Panc1 (cell line): Measurements from ENCODE around the gene FNDC11. TPM values are rescaled to one million over a fixed set of nuclear protein-coding genes. Genes with fewer than 3 reads are reported as not detected.

ENCODE experiments used
- ATAC-seq: fragments of 200-7000 bp; cut with Tn5 transposase; 2 replicates; pipeline ENCODE4 v1.9.1; 2020; ENCODE audit warnings: mild to moderate bottlenecking, moderate library complexity
- BruUV-seq: library from RNA; stranded (reverse); fragments of 400-500 nt; replicated peaks from 2 replicates; lab custom pipeline; 2021; lab: Mats Ljungman, UMichigan
- CTCF ChIA-PET: fragments of 300-600 bp; sonication (Branson Sonifier 250); formaldehyde crosslinking; loops from one replicate; lab custom pipeline; 2022; ENCODE audit warnings: antibody characterized with exemption; lab: Charles Lee
- POLR2A ChIA-PET: fragments of 300-600 bp; sonication (Branson Sonifier 250); formaldehyde crosslinking; loops from one replicate; lab custom pipeline; 2022; ENCODE audit warnings: antibody characterized with exemption; lab: Charles Lee
- DNase-seq: peaks from one replicate; pipeline ENCODE4 v3.0.0-alpha.2; 2010; ENCODE audit warnings: low read depth, low spot score
- H3K27ac ChIP-seq: 2 replicates; pipeline ENCODE4 v1.5.1; 2011; ENCODE audit warnings: mild to moderate bottlenecking, low read length, inconsistent platforms
- H3K27me3 ChIP-seq: fragments of 200-500 bp; sonication (Bioruptor generic); 2 replicates; pipeline ENCODE4 v1.6.0; 2014; ENCODE audit warnings: low read length, inconsistent platforms; ENCODE audit not compliant: control insufficient read depth, insufficient read depth
- H3K36me3 ChIP-seq: fragments of 200-500 bp; sonication (Bioruptor generic); 2 replicates; pipeline ENCODE4 v1.5.1; 2014; ENCODE audit warnings: inconsistent platforms, mild to moderate bottlenecking, low read length, moderate library complexity; ENCODE audit not compliant: control insufficient read depth, insufficient read depth
- H3K4me1 ChIP-seq: 2 replicates; pipeline ENCODE4 v1.5.1; 2011; ENCODE audit warnings: inconsistent platforms, mild to moderate bottlenecking, low read length, moderate library complexity; ENCODE audit not compliant: control insufficient read depth, insufficient read depth
- H3K4me3 ChIP-seq, 2 experiments: 2 replicates each; pipeline ENCODE4 v1.5.1; 2011 to 2012; ENCODE audit warnings: low read depth in 2 of 2, low read length in 2 of 2, mild to moderate bottlenecking in 2 of 2, inconsistent platforms in 1 of 2, moderate library complexity in 1 of 2
- H3K9me3 ChIP-seq: fragments of 200-500 bp; sonication (Bioruptor generic); 2 replicates; pipeline ENCODE4 v1.5.1; 2014; ENCODE audit warnings: low read depth, mild to moderate bottlenecking, inconsistent platforms, low read length, moderate library complexity; ENCODE audit not compliant: control insufficient read depth, insufficient read depth
- POLR2AphosphoS5 ChIP-seq: IDR thresholded peaks from 2 replicates; pipeline ENCODE4 v1.6.1; 2012; ENCODE audit warnings: mild to moderate bottlenecking, low read depth, low read length, moderate library complexity
- SIN3A ChIP-seq: IDR thresholded peaks from 2 replicates; pipeline ENCODE4 v1.6.1; 2012; ENCODE audit warnings: low read depth, mild to moderate bottlenecking, low read length, moderate library complexity, borderline replicate concordance; ENCODE audit not compliant: insufficient read depth
- TCF7L2 ChIP-seq: IDR thresholded peaks from 2 replicates; pipeline ENCODE4 v1.6.1; 2011; ENCODE audit warnings: mild to moderate bottlenecking, low read depth, low read length, inconsistent platforms
- in situ Hi-C: cut with HindIII; loops from 2 replicates; pipeline ENCODE4 v1.10.0; 2016; ENCODE audit warnings: low sequenced_read_pairs, low pct_unique_long_range_greater_than_20kb
- intact Hi-C: fragments of 100-400 bp; cut with micrococcal nuclease; formaldehyde crosslinking; loops from one replicate; pipeline ENCODE4 v1.10.0; 2022; ENCODE audit not compliant: unreplicated experiment
- total RNA-seq: library from RNA; stranded (reverse); gene quantifications from one replicate; pipeline ENCODE4 v1.2.1, GENCODE V29; 2021; ENCODE audit not compliant: unreplicated experiment
- TF ChIP-seq, protein P1 (sequence below), 2 experiments: IDR thresholded peaks; 2 replicates each; pipeline ENCODE4 v1.6.1; 2011 to 2012; ENCODE audit warnings: low read depth in 2 of 2, control low read depth in 1 of 2, low read length in 1 of 2, mild to moderate bottlenecking in 1 of 2, moderate library complexity in 1 of 2; ENCODE audit not compliant: insufficient read depth in 1 of 2
- TF ChIP-seq, protein P2 (sequence below): fragments of 450-650 bp; IDR thresholded peaks from 2 replicates; pipeline ENCODE4 v1.5.1; 2017; ENCODE audit warnings: mild to moderate bottlenecking

The FNDC11 gene
- total RNA-seq, 1 experiment from 2014 or later, result 1.3 TPM

GRCh38 chr20:63562461-63563224, 8.7 kb downstream of the FNDC11 start:
- no peak overlapping the region for H3K27ac ChIP-seq
- DNase-seq (no peak), ATAC-seq (no peak)
- H3K36me3 ChIP-seq, result no peaks in the 10 kb centered on the region
- in situ Hi-C loops, result no loop called here
- H3K4me3 ChIP-seq, result no peak overlapping the region
- H3K9me3 ChIP-seq, result no peaks in the 10 kb centered on the region
- no TSS peak for BruUV-seq
- ChIA-PET POLR2A (no interaction called here), CTCF (no interaction called here)
- TF ChIP-seq, protein P1, sequence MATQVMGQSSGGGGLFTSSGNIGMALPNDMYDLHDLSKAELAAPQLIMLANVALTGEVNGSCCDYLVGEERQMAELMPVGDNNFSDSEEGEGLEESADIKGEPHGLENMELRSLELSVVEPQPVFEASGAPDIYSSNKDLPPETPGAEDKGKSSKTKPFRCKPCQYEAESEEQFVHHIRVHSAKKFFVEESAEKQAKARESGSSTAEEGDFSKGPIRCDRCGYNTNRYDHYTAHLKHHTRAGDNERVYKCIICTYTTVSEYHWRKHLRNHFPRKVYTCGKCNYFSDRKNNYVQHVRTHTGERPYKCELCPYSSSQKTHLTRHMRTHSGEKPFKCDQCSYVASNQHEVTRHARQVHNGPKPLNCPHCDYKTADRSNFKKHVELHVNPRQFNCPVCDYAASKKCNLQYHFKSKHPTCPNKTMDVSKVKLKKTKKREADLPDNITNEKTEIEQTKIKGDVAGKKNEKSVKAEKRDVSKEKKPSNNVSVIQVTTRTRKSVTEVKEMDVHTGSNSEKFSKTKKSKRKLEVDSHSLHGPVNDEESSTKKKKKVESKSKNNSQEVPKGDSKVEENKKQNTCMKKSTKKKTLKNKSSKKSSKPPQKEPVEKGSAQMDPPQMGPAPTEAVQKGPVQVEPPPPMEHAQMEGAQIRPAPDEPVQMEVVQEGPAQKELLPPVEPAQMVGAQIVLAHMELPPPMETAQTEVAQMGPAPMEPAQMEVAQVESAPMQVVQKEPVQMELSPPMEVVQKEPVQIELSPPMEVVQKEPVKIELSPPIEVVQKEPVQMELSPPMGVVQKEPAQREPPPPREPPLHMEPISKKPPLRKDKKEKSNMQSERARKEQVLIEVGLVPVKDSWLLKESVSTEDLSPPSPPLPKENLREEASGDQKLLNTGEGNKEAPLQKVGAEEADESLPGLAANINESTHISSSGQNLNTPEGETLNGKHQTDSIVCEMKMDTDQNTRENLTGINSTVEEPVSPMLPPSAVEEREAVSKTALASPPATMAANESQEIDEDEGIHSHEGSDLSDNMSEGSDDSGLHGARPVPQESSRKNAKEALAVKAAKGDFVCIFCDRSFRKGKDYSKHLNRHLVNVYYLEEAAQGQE (IDR thresholded peaks at IDR 0.05; ENCODE audit: insufficient read depth in 1 of 2, low read depth in 2 of 2, low read length in 1 of 2), result no peak
- TF ChIP-seq, protein P2, sequence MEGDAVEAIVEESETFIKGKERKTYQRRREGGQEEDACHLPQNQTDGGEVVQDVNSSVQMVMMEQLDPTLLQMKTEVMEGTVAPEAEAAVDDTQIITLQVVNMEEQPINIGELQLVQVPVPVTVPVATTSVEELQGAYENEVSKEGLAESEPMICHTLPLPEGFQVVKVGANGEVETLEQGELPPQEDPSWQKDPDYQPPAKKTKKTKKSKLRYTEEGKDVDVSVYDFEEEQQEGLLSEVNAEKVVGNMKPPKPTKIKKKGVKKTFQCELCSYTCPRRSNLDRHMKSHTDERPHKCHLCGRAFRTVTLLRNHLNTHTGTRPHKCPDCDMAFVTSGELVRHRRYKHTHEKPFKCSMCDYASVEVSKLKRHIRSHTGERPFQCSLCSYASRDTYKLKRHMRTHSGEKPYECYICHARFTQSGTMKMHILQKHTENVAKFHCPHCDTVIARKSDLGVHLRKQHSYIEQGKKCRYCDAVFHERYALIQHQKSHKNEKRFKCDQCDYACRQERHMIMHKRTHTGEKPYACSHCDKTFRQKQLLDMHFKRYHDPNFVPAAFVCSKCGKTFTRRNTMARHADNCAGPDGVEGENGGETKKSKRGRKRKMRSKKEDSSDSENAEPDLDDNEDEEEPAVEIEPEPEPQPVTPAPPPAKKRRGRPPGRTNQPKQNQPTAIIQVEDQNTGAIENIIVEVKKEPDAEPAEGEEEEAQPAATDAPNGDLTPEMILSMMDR, result no peak
- no peak for TF ChIP-seq POLR2AphosphoS5
- no peak for TF ChIP-seq SIN3A
- no peak for TF ChIP-seq TCF7L2
- no peaks in the 10 kb centered on the region for H3K27me3 ChIP-seq
- intact Hi-C loops, result no loop called here
- H3K4me1 ChIP-seq, result no peaks in the 10 kb centered on the region

- H3K4me1 ChIP-seq, result no peaks in the 10 kb centered on the region
- no peak overlapping the region for H3K4me3 ChIP-seq
- CTCF ChIA-PET, result no interaction called here
- in situ Hi-C loops, result no loop called here
- intact Hi-C loops, result no loop called here
- POLR2A ChIA-PET, result no interaction called here
- BruUV-seq, result no TSS peak
- no peaks in the 10 kb centered on the region for H3K36me3 ChIP-seq
- TF ChIP-seq TCF7L2 (no peak), POLR2AphosphoS5 (no peak), SIN3A (no peak)
- TF ChIP-seq, protein P2, result no peak
- TF ChIP-seq, protein P1 (IDR thresholded peaks at IDR 0.05; ENCODE audit: insufficient read depth in 1 of 2, low read depth in 2 of 2, low read length in 1 of 2), result no peak
- ATAC-seq, result no peak
- no peaks in the 10 kb centered on the region for H3K27me3 ChIP-seq
- no peaks in the 10 kb centered on the region for H3K9me3 ChIP-seq
- DNase-seq, result no peak
- no peak overlapping the region for H3K27ac ChIP-seq
These were observed 9.4 kb downstream of the FNDC11 start for GRCh38 chr20:63563225-63563935.
